OCI-LY3 (cell line): Measurements from ENCODE around the gene CDPF1.

ENCODE experiments used
- CTCF ChIP-seq: fragments of 200-600, 300-600 bp; sonication (generic); IDR thresholded peaks from 2 replicates; pipeline ENCODE4 v1.5.1; 2014; ENCODE audit warnings: antibody characterized with exemption, low read length, low read depth
- EZH2phosphoT487 ChIP-seq: fragments of 200-600 bp; shearing (Covaris generic); IDR thresholded peaks from 2 replicates; pipeline ENCODE4 v1.6.1; 2018; ENCODE audit warnings: antibody characterized with exemption, mixed run types, low read depth

DNA sequence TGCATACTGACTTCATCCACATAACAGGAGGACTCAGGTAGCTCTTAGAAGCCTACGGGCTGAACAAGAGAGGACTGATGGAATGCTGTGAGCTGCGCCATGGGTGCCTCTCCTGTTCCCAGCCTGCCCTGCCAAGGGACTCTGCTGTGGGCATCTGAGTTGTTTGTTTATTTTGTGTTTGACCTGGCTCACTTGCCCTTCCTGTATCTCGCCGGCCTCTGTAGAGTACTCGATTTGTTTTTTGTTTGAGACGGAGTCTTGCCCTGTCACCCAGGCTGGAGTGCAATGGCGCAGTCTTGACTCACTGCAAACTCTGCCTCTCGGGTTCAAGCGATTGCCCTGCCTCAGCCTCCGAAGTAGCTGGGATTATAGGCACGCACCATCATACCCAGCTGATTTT, 19.5 kb upstream of the CDPF1 start:
- TF ChIP-seq CTCF (no peak), EZH2phosphoT487 (no peak)
